ENCODE measurements around the gene GPR83.
"Not testable (repeated sequence)": the region's sequence is repeated elsewhere in the genome, so short reads cannot be mapped to it uniquely, and the experiment has no call there.

GPR83 gene

GRCh38 chr11:94376841-94377240 lies 24.4 kb downstream of the GPR83 start:
- DNase-seq (ENCODE audit: low read depth in 2 of 2, low spot score in 1 of 2), result no peak

GRCh38 chr11:94370576-94370975 lies 30.6 kb downstream of the GPR83 start:
- not testable (repeated sequence) for DNase-seq (ENCODE audit: low read depth in 2 of 2, low spot score in 1 of 2)

- DNase-seq (ENCODE audit: low read depth in 2 of 2, low spot score in 1 of 2), result not testable (repeated sequence)
Observed at GRCh38 chr11:94350850-94351563, 50.2 kb downstream of the GPR83 start.

GRCh38 chr11:94346311-94346710 lies 54.9 kb downstream of the GPR83 start:
- not testable (repeated sequence) for DNase-seq (ENCODE audit: low read depth in 2 of 2, low spot score in 1 of 2)

- DNase-seq (ENCODE audit: low read depth in 2 of 2, low spot score in 1 of 2), result no peak
Observed at GRCh38 chr11:94343495-94343894, 57.7 kb downstream of the GPR83 start.

GRCh38 chr11:94342250-94342649 lies 59.0 kb downstream of the GPR83 start:
- no peak for DNase-seq (ENCODE audit: low read depth in 2 of 2, low spot score in 1 of 2)

GRCh38 chr11:94338651-94339050 lies 62.6 kb downstream of the GPR83 start:
- no peak for DNase-seq (ENCODE audit: low read depth in 2 of 2, low spot score in 1 of 2)

GRCh38 chr11:94336033-94336432 lies 65.2 kb downstream of the GPR83 start:
- DNase-seq (ENCODE audit: low read depth in 2 of 2, low spot score in 1 of 2), result no peak

- DNase-seq (ENCODE audit: low read depth in 2 of 2, low spot score in 1 of 2), result no peak
Observed at GRCh38 chr11:94332814-94333213, 68.4 kb downstream of the GPR83 start.

GRCh38 chr11:94330789-94331188 lies 70.4 kb downstream of the GPR83 start:
- no peak for DNase-seq (ENCODE audit: low read depth in 2 of 2, low spot score in 1 of 2)

- no peak for DNase-seq (ENCODE audit: low read depth in 2 of 2, low spot score in 1 of 2)
Observed at GRCh38 chr11:94329501-94329900, 71.7 kb downstream of the GPR83 start.

- DNase-seq (ENCODE audit: low read depth in 2 of 2, low spot score in 1 of 2), result no peak
Observed at GRCh38 chr11:94328587-94329080, 72.6 kb downstream of the GPR83 start.
